GM18505 (cell line): ENCODE results near the gene SLC23A2.

Experiments
- ATAC-seq: cut with Tn5 transposase; IDR thresholded peaks from one replicate; pipeline ENCODE4 v1.9.1; 2021; ENCODE audit not compliant: unreplicated experiment
- POLR2A ChIP-seq: IDR thresholded peaks from 4 replicates; pipeline ENCODE4 v1.6.1; 2011; ENCODE audit warnings: borderline replicate concordance; ENCODE audit not compliant: insufficient read depth, insufficient read length; ENCODE audit errors: extremely low read depth

SLC23A2 gene

GRCh38 chr20:4873396-4873795, 127.9 kb downstream of the SLC23A2 start:
- no peak for TF ChIP-seq POLR2A
- ATAC-seq = no peak

- no peak for ATAC-seq
- no peak for TF ChIP-seq POLR2A
Observed at GRCh38 chr20:4871486-4871885, 129.8 kb downstream of the SLC23A2 start.

DNA sequence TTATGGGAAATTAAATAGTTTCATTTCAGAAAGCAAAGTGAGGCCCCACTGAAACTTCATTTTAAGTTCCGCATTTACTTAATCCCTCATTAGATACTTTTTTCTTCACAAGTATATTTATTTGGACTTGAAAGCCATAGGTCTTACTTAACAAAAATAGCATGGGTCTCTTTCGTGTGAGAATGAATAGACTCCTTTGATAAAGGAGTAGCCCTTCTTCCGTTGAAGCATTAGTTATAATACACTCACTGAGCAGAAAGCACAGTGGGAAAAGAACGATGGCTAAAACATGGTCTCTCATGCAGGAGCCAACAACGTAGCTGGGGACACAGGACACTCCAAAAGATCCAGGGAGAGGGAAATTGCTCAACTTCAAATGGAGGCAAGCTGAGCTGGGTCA, 130.4 kb downstream of the SLC23A2 start:
- TF ChIP-seq POLR2A = no peak
- ATAC-seq = no peak

DNA sequence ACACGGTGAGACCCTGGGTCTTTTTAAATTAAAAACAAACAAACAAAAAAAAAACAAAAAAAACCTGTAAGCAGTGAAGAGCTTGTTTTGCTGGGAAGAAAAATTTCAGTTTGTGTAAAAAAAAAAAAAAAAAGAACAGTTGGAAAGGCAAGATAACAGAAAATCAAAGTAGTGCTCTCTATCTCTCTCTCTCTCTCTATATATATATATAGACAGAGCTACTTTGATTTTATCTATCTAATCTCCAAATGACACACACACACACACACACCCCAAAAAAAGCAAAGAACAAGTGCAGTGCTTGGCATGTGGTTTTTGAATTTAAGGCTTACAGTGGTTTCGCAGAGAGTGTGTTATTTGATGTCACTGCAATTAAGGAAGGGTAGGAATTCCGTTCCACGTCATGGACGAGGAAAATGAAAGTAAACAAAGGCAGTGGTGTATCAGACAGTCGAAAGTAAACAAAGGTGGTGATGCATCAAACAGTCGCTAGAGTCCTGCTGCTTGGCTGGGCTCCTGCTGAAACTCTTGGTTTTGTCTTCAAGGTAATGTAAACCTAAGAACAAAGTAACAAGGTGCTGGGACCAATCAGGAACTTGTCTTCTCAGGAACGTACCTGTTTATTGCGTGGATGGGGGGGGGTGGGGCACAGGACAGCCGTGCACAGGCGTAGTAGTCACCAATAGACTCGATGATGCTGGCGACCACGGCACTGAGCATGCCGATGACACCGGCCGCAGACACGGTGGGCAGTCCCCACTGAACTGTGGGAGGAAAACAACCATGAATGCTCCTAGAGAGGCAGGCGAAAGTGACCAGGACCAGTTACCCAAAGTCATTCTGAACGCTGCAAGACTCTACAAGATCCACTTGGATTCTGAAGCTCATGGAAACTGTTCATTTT, 131.8 kb downstream of the SLC23A2 start:
- TF ChIP-seq POLR2A = no peak
- ATAC-seq = no peak

GRCh38 chr20:4867051-4867450, 134.3 kb downstream of the SLC23A2 start:
- TF ChIP-seq POLR2A = no peak
- ATAC-seq = no peak

GRCh38 chr20:4866429-4866828, 134.9 kb downstream of the SLC23A2 start:
- ATAC-seq = no peak
- TF ChIP-seq POLR2A = no peak

- no peak for TF ChIP-seq POLR2A
- no peak for ATAC-seq
Observed at GRCh38 chr20:4864311-4864752, 137.0 kb downstream of the SLC23A2 start.

- TF ChIP-seq POLR2A = no peak
- no peak for ATAC-seq
Observed at GRCh38 chr20:4862661-4863060, 138.6 kb downstream of the SLC23A2 start.

DNA sequence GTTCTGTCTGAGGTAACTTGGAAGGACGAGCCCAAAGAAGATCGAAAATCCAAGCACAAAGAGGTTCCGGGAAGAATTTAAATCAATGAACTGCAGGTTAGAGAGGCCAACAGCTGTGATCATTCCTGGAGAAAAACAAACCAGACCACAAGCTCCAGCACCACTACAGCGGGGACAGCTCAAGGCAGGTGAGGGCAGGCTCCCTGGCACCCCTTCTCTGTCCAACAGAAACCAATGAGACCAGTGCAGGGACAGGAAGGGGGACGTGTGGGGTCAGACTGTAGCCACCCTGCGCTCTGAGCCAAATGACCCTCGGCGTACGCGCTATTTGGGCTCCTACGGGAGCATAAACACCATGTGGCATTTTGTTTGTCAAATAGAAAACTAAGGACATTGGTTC, 139.3 kb downstream of the SLC23A2 start:
- TF ChIP-seq POLR2A = no peak
- no peak for ATAC-seq

GRCh38 chr20:4858000-4858399, 143.3 kb downstream of the SLC23A2 start:
- no peak for TF ChIP-seq POLR2A
- ATAC-seq = no peak

- TF ChIP-seq POLR2A = no peak
- no peak for ATAC-seq
Observed at GRCh38 chr20:4856022-4856755, 145.1 kb downstream of the SLC23A2 start.

DNA sequence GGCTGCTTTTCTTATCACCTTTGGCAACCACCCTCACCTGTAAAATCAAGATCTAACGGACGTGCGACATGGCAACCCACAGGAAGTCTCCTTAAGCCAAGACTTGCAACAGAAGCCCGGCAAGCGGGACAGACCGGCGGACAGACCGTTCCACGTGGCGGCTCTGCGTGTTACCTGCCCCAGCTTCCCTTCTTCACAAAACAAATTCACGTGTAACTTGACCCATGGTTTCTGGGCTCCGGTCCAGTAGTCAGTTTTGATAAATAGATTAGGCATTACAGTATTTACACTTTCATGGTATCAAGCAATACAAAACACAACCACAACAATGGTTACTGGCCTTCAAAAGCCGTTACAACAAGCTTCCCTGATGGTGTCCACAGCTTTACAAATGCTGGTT, 145.8 kb downstream of the SLC23A2 start:
- no peak for TF ChIP-seq POLR2A

GRCh38 chr20:4855097-4855496, 146.2 kb downstream of the SLC23A2 start:
- no peak for TF ChIP-seq POLR2A
- no peak for ATAC-seq

More for the DNA sequence above, 145.8 kb downstream of the SLC23A2 start:
- ATAC-seq = no peak

- no peak for TF ChIP-seq POLR2A
- no peak for ATAC-seq
Observed at GRCh38 chr20:4854561-4854901, 146.8 kb downstream of the SLC23A2 start.

DNA sequence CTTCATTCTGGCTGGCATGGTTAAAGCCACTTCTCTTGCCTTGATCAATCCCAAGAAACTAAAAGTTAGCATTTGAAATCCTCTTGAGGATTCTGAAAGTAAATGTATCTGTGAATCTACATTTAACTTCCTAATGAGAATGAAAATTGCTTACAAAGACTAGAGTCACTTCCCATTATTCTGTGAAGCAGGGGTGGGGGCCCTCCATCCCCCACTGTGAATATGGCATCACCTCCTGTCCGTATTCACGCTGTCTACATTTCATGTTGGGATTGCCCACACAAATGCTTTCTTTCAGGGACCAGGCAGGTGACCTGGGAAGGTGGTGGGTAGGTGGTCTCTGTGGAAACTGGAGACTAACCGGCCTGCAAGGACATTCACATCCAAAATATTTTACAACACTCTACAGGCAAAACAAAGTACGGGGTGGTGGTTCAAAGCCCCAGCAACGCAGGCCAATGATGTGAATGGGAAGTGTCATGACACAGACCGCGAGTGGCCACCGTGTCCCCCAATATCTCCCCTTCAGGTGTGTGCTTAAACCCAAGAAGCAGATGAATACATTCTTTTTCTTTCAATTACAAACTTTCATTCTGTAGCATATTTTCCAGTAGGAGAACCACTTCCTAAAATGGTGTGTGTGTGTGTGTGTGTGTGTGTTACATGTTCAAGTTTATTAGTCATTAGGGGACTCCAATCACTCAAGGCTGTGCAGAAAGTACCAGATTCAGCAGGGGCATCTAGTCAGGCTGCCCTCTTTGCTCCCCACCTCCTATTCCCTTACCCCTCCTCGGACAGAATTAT, 147.4 kb downstream of the SLC23A2 start:
- TF ChIP-seq POLR2A = no peak
- no peak for ATAC-seq
